Choroid plexus epithelial cell (primary cell): ENCODE data around the gene ADGRF1.
A peak's percentile ranks its signal among the peaks of the same experiment; 100 is the strongest.

Experiments
- DNase-seq: peaks from one replicate; pipeline ENCODE4 v3.0.0-alpha.2; 2010; ENCODE audit warnings: low read depth
- H3K4me3 ChIP-seq: 2 replicates; pipeline ENCODE4 v1.5.1; 2011; ENCODE audit warnings: low read depth, mild to moderate bottlenecking, control low read depth, low read length, moderate library complexity
- CTCF ChIP-seq: conservative IDR thresholded peaks from 2 replicates; pipeline ENCODE4 v1.5.1; 2011; ENCODE audit warnings: low read depth, mild to moderate bottlenecking, control low read depth, inconsistent platforms, low read length, moderate library complexity

ADGRF1 gene

DNA sequence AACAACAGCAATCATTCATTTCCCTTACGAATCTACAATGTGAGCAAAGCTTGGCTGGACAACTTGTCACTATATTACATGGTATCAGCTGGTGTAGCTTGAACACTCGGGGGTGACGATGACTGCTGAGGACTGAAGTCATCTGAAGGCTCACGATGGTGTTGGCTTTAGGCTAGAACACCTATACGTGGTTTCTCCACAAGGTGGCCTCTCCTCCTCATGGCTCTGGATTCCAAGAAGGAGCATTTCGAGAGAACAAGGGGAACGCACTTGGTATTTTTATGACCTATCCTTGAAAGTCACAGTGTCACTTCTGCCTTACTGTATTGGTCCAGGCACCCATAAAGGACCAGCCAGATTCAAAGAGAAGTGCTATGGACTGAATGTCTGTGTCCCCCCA is 37.5 kb upstream of the ADGRF1 start:
- TF ChIP-seq CTCF: peak; percentile 33

GRCh38 chr6:47078991-47079390 is 36.9 kb upstream of the ADGRF1 start:
- no peak overlapping the region for H3K4me3 ChIP-seq
- no peak for TF ChIP-seq CTCF
- no peak for DNase-seq

More for the DNA sequence above, 37.5 kb upstream of the ADGRF1 start:
- no peak overlapping the region for H3K4me3 ChIP-seq
- no peak for DNase-seq

- H3K4me3 ChIP-seq: no peak overlapping the region
- DNase-seq: peak; percentile 87
- no peak for TF ChIP-seq CTCF
Measured at GRCh38 chr6:47076422-47077344, 34.6 kb upstream of the ADGRF1 start.

DNA sequence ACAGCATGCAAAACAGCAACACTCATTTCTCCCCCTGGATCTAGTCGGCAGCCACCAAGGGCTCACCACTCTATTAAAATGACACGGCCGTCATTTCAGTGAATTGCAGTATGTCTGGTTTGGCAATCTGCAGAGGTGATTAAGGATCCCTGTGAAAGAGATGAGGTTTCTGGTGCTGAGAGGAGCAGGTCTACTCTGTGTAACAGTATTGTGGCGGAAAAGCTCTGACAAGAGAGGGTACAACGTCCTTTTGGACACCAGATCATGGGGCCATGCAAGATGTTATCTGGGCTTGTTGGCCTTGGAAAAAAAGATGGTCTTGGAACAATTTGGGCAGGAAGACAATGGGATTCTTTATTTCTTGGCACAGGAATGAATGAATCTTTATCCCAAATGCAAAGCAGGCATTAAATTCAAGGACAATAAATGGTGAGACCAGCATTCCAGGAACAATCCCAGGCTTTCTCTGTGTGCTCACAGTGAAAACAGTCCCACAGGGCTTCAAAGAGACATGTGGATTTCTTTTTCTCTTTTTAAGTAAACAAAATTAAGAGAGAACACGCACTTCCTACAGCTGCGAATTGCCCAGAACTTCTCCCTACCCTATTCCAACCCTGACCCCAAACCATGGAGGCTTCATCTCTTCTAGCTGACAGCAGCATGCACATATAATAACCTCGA is 33.7 kb upstream of the ADGRF1 start:
- no peak for DNase-seq
- no peak overlapping the region for H3K4me3 ChIP-seq
- TF ChIP-seq CTCF: no peak

GRCh38 chr6:47075168-47075567 is 33.0 kb upstream of the ADGRF1 start:
- no peak overlapping the region for H3K4me3 ChIP-seq
- no peak for TF ChIP-seq CTCF
- DNase-seq: no peak

GRCh38 chr6:47073125-47074110 is 31.3 kb upstream of the ADGRF1 start:
- peak; percentile 57 for TF ChIP-seq CTCF
- no peak overlapping the region for H3K4me3 ChIP-seq
- peak; percentile 33 for DNase-seq
